IPS DF 6.9 (cell line): ENCODE measurements around the gene SYT17.

Experiments used
- DNase-seq: peaks from one replicate; pipeline ENCODE4 v3.0.0-alpha.2; 2013; ENCODE audit warnings: low read depth, low spot score
- H3K27ac ChIP-seq: one replicate; pipeline ENCODE4 v1.5.1; 2013; ENCODE audit warnings: low read length, control low read depth
- H3K27me3 ChIP-seq: 2 replicates; pipeline ENCODE4 v1.6.1; 2013; ENCODE audit warnings: mild to moderate bottlenecking, low read length; ENCODE audit not compliant: control insufficient read depth, insufficient read depth
- H3K36me3 ChIP-seq: 2 replicates; pipeline ENCODE4 v1.6.1; 2013; ENCODE audit warnings: low read length; ENCODE audit not compliant: control insufficient read depth, insufficient read depth
- H3K4me1 ChIP-seq: 2 replicates; pipeline ENCODE4 v1.6.1; 2013; ENCODE audit warnings: low read length; ENCODE audit not compliant: control insufficient read depth, insufficient read depth
- H3K4me3 ChIP-seq: 2 replicates; pipeline ENCODE4 v1.5.1; 2013; ENCODE audit warnings: mild to moderate bottlenecking, low read length
- H3K9me3 ChIP-seq: 2 replicates; pipeline ENCODE4 v1.6.1; 2013; ENCODE audit warnings: low read length, inconsistent platforms; ENCODE audit not compliant: control insufficient read depth, insufficient read depth
- WGBS: extraction: QIAGEN DNeasy Blood & Tissue Kit; methylation state at CpG from one replicate; pipeline ENCODE4 v1.1.7; 2013; ENCODE audit warnings: mixed read lengths, missing lambda C conversion rate; ENCODE audit not compliant: insufficient read length, insufficient coverage; 5-methylcytosine and 5-hydroxymethylcytosine counted together

The SYT17 gene

DNA sequence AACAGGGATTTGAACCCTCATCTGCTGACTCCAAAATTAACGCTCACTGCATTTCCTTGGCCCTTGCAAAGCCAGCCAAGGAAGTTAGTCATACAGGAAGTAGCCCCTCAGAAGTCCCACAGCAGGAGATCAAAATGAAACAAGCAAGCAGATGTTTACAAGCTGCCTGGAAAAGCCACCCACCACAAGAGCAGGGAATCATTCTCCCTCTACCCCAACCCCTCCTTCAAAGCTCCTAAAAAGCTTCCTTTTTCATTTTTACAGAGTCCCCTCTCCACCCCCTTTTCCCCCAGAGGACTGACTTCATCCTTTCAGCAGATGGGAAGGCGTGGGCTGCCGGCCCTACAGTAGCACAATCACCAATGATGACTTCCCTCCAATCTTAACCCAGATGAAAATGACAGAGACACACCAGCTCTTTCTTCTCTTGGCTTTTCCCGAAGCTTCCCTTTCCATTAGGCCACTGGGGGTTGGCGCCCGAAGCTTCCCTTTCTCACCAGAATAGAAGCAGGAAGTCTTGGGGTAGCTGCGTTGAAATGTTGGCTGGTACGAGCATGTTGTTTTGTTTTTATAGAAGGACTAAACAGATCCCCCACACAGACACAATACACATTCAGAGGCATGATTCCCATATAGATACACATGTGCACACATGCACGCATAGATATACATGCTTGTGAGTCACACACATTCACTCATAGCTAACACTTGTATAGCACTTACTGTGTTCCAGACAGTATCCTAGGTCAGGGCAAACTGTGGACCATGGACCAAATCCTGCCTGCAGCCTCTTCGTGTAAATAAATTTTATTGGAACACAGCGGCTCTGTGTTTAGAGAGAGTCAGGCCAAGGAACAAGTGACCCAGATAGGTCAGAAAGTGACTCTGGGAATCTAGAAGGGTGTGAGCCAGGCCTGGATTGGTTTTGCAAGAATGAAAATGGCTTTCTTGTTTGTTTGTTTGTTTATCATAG, 36.9 kb upstream of the SYT17 start:
- Histone ChIP-seq H3K27me3 (no peaks in the 10 kb centered on the region), H3K36me3 (no peaks in the 10 kb centered on the region), H3K27ac (no peak overlapping the region), H3K4me3 (no peak overlapping the region), H3K4me1 (no peaks in the 10 kb centered on the region; the same call in 1 of the 2 replicates), H3K9me3 (no peaks in the 10 kb centered on the region)
- WGBS = no CpG with 5 or more reads among the region's 11 CpGs
- DNase-seq = no peak

- no peak for DNase-seq
- Histone ChIP-seq H3K4me3 (no peak overlapping the region), H3K36me3 (no peaks in the 10 kb centered on the region), H3K9me3 (no peaks in the 10 kb centered on the region), H3K4me1 (no peaks in the 10 kb centered on the region; the same call in 1 of the 2 replicates), H3K27ac (no peak overlapping the region), H3K27me3 (no peaks in the 10 kb centered on the region)
Measured at GRCh38 chr16:19131825-19132218, 36.2 kb upstream of the SYT17 start.

DNA sequence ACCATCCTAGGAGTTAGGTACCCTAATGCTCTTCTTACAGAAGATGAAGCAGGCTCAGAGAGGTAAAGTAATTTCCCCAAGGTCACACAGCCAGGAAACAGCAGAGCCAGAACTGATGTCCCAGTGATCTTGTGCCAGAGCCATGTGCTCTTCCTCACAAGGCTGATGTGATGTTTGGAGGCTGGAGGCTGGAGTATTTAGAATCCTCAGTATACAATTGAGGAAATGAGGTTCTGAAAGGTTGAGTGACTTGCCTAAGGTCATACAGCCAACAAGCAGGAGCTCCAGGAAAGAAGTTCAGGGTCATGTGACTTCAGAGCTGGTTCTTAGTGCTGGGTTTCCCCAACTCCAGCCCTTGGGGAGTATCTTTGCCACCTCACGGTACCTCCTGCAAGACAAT, 35.8 kb upstream of the SYT17 start:
- no peak overlapping the region for H3K27ac ChIP-seq
- H3K4me1 ChIP-seq = no peaks in the 10 kb centered on the region; the same call in 1 of the 2 replicates
- WGBS = no CpG with 5 or more reads among the region's 1 CpG
- no peaks in the 10 kb centered on the region for H3K9me3 ChIP-seq
- no peaks in the 10 kb centered on the region for H3K27me3 ChIP-seq
- no peak for DNase-seq
- no peak overlapping the region for H3K4me3 ChIP-seq
- no peaks in the 10 kb centered on the region for H3K36me3 ChIP-seq

GRCh38 chr16:19132898-19133297, 35.1 kb upstream of the SYT17 start:
- H3K4me3 ChIP-seq = no peak overlapping the region
- no peaks in the 10 kb centered on the region; the same call in 1 of the 2 replicates for H3K4me1 ChIP-seq
- no peak for DNase-seq
- no peak overlapping the region for H3K27ac ChIP-seq
- H3K9me3 ChIP-seq = no peaks in the 10 kb centered on the region
- WGBS = no CpG with 5 or more reads among the region's 11 CpGs
- H3K36me3 ChIP-seq = no peaks in the 10 kb centered on the region
- H3K27me3 ChIP-seq = no peaks in the 10 kb centered on the region

DNA sequence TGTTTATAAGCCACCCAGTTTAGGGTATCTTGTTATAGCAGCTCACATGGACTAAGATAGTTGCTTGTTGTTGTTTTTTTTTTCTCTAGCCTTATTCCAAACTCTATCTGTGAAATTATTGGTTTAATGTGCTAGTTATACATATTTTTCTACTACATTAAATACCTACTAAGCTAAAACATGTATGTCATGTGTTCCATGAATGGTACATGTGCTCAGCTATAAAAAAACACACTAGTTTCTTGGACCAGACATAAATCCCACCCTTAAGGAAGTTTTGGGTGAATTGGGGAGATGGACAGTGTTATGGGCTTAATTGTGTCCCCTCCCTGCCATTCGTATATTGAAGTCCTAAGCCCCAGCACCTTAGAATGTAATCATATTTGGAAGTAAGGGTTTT, 34.4 kb upstream of the SYT17 start:
- Histone ChIP-seq H3K27ac (no peak overlapping the region), H3K36me3 (no peaks in the 10 kb centered on the region), H3K4me1 (no peaks in the 10 kb centered on the region; the same call in 1 of the 2 replicates), H3K27me3 (no peaks in the 10 kb centered on the region), H3K9me3 (no peaks in the 10 kb centered on the region), H3K4me3 (no peak overlapping the region)
- DNase-seq = no peak
- WGBS = no CpG with 5 or more reads among the region's 1 CpG

GRCh38 chr16:19135201-19135842, 32.7 kb upstream of the SYT17 start:
- no peak overlapping the region for H3K4me3 ChIP-seq
- no CpG with 5 or more reads among the region's 10 CpGs for WGBS
- no peaks in the 10 kb centered on the region for H3K36me3 ChIP-seq
- H3K4me1 ChIP-seq = no peaks in the 10 kb centered on the region; the same call in 1 of the 2 replicates
- no peaks in the 10 kb centered on the region for H3K27me3 ChIP-seq
- no peak overlapping the region for H3K27ac ChIP-seq
- DNase-seq = no peak
- H3K9me3 ChIP-seq = no peaks in the 10 kb centered on the region

DNA sequence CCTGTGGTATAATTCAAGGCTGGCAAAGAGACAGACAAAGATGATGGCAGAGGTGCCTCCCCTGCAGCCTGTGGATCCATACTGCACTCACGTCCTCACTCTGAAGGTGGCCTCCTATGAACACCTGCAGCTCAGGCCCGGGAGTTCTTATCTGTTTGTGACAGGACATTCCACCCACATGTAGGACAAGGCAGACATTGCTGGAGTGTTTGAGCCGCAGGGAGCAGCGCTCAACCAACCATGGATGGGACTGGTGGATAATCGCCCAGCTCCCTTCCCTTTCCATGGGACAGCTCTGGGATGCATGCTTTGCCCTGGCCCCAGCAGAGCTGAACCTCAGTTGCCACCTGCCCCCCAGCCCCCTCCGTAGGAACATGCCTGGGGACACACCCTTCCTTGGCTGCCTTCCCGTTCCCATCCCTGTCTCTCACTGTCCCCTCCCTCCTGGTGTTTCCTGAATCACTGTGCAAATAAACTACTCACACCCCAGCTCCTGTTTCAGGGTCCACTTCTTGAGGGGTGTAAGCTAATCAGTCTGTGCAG, 32.1 kb upstream of the SYT17 start:
- no CpG with 5 or more reads among the region's 7 CpGs for WGBS
- Histone ChIP-seq H3K36me3 (no peaks in the 10 kb centered on the region), H3K9me3 (no peaks in the 10 kb centered on the region), H3K4me1 (no peaks in the 10 kb centered on the region; the same call in 1 of the 2 replicates), H3K27me3 (no peaks in the 10 kb centered on the region), H3K4me3 (no peak overlapping the region), H3K27ac (no peak overlapping the region)
- DNase-seq = no peak

GRCh38 chr16:19136549-19137196, 31.4 kb upstream of the SYT17 start:
- Histone ChIP-seq H3K4me1 (no peaks in the 10 kb centered on the region), H3K4me3 (no peak overlapping the region), H3K27ac (no peak overlapping the region), H3K36me3 (no peaks in the 10 kb centered on the region), H3K27me3 (no peaks in the 10 kb centered on the region), H3K9me3 (no peaks in the 10 kb centered on the region)
- no CpG with 5 or more reads among the region's 10 CpGs for WGBS
- DNase-seq = no peak

GRCh38 chr16:19137201-19138128, 30.6 kb upstream of the SYT17 start:
- Histone ChIP-seq H3K4me3 (no peak overlapping the region), H3K36me3 (no peaks in the 10 kb centered on the region), H3K27me3 (no peaks in the 10 kb centered on the region), H3K4me1 (no peaks in the 10 kb centered on the region), H3K27ac (no peak overlapping the region), H3K9me3 (no peaks in the 10 kb centered on the region)
- DNase-seq = no peak
- no CpG with 5 or more reads among the region's 6 CpGs for WGBS
